LNCaP clone FGC (cell line): ENCODE results near the gene TK2.

Experiments used
- DNase-seq: peaks from one replicate; pipeline ENCODE4 v3.0.0-alpha.2; 2011; ENCODE audit warnings: low read depth
- H3K4me3 ChIP-seq: 2 replicates; pipeline ENCODE4 v1.5.1; 2011; ENCODE audit warnings: mild to moderate bottlenecking, low read depth, low read length, control low read depth
- TF ChIP-seq, protein P1 (sequence below): IDR thresholded peaks from 2 replicates; pipeline ENCODE4 v1.5.1; 2012; ENCODE audit warnings: mild to moderate bottlenecking; ENCODE audit not compliant: control insufficient read depth, insufficient read depth; ENCODE audit errors: extremely low read depth

TK2 gene

DNA sequence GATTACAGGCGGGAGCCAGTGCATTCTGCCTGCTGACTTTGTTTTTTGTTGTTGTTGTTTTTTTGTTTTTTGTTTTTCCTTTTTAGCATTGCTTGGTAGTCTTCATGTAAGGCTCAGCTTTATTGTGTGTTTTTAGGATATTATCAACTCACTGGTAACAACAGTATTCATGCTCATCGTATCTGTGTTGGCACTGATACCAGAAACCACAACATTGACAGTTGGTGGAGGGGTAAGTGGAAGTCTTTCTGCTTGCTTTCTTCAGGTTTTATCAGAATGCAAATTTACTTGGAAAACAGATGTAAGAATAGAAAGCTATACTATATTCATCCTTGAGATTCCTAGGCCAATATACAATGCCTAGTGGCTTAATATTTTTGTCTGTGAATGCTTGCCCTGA is 13.1 kb upstream of the TK2 start:
- no peak for DNase-seq
- no peak overlapping the region for H3K4me3 ChIP-seq
- TF ChIP-seq, protein P1, sequence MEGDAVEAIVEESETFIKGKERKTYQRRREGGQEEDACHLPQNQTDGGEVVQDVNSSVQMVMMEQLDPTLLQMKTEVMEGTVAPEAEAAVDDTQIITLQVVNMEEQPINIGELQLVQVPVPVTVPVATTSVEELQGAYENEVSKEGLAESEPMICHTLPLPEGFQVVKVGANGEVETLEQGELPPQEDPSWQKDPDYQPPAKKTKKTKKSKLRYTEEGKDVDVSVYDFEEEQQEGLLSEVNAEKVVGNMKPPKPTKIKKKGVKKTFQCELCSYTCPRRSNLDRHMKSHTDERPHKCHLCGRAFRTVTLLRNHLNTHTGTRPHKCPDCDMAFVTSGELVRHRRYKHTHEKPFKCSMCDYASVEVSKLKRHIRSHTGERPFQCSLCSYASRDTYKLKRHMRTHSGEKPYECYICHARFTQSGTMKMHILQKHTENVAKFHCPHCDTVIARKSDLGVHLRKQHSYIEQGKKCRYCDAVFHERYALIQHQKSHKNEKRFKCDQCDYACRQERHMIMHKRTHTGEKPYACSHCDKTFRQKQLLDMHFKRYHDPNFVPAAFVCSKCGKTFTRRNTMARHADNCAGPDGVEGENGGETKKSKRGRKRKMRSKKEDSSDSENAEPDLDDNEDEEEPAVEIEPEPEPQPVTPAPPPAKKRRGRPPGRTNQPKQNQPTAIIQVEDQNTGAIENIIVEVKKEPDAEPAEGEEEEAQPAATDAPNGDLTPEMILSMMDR: no peak

DNA sequence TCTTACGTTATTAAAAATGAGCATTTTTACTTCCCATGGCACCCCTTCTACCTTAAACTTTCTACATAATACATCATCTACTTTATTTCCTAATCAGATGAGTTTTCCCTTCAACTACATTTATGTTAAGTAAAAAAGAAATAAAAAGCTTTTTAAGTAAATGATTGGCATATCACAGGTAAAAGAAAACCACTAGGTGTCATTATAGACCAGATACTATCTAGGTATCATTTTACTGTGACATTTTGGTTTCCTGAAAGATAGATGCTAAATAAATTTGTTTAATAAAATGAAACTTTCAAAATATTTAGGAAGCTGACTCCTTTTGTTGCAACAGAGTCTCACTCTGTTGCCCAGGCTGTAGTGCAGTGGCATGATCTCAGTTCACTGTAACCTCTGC is 12.5 kb upstream of the TK2 start:
- TF ChIP-seq, protein P1: no peak
- no peak for DNase-seq

DNA sequence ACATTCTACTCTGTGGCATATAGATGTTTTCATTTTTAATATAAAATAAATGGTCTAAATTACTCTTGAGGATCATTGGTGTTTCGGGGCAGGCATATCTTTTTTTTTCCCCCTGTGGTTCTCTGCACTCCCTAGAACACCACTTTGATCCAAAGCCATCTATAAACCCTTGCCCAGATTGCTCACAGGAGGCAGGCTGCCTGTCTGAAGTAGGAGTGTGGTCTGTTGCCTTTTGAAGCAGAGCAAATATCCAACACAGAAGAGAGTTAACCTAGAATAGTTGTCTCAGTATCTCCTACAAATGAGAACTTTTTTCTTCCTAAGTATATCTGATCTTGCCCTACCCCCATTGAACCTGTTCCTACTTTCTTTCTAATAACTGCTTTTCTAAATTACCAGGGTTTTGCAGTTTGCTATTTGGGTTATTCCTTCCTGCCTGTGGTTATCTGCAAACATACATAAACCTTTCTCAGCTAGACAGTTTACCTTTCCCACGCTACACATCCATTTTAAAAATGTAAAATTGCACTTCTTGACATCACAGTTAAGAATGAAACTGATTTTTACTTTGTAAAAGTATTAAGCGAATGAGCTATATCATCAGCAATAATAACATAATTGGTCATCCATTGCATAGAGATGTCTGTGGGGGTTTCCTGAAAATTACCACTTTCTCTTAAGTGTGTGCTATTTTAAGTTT is 11.6 kb upstream of the TK2 start:
- no peak overlapping the region for H3K4me3 ChIP-seq
- DNase-seq: no peak
- TF ChIP-seq, protein P1: no peak

More for the DNA sequence above, 12.5 kb upstream of the TK2 start:
- H3K4me3 ChIP-seq: no peak overlapping the region

DNA sequence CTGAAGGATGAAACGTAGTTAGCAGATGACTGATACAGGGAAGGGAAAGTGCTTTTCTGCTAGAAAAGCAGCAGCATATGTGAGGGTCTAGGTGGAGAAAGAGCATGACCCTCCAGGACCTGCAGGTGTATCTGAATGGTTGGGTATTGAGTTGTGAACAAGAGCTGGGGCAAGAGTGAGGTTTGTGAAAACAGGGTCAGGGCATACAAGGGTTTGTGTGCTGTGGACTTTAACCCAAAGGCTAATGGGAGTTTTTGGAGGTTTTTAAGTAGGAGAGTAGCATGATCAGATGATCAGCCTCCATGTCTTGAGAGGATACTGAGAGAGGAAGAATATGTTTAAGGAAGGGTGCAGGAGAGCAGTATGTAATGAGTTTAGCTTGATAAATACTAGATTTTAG is 10.2 kb upstream of the TK2 start:
- no peak overlapping the region for H3K4me3 ChIP-seq
- TF ChIP-seq, protein P1: no peak
- DNase-seq: no peak

DNA sequence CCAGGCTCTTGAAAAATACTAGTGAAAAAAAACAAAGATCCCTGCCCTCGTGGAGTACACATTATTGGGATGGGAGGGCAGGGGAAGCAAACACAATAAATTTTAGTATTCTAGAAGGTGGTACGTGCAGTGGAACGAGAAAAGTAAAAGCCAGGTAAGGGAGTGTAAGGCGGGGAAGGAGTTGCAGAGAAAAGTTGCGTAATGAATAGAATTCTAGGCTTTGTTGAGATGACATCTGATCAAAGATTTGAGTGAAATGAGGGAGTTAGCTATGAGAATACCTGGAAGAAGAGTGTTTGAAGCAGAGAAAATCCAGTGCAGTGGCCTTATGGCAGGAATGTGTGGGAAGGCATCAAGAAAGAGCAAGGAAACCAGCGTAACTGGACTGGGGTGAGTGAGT is 4.6 kb upstream of the TK2 start:
- no peak for DNase-seq
- TF ChIP-seq, protein P1: no peak
- H3K4me3 ChIP-seq: no peak overlapping the region

DNA sequence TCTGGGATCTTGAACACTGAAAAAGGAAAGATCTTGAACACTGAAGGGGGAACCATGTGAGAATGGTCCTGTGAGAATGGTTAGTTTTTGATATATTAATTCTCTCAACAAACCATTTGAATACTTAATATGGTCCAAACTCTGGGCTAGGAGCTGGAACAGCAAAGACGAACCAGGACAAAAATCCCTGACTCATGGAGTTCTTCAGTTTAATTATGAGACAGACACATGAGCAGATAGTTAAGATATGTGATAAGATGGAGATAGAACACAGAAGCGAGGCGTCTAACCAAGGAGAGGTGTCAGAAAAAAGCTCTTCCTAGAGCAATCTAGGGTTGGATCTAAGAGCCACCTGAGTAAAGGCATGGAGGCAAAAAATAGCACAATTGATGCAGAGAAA is 4.1 kb upstream of the TK2 start:
- H3K4me3 ChIP-seq: no peak overlapping the region
- no peak for DNase-seq
- TF ChIP-seq, protein P1: no peak

DNA sequence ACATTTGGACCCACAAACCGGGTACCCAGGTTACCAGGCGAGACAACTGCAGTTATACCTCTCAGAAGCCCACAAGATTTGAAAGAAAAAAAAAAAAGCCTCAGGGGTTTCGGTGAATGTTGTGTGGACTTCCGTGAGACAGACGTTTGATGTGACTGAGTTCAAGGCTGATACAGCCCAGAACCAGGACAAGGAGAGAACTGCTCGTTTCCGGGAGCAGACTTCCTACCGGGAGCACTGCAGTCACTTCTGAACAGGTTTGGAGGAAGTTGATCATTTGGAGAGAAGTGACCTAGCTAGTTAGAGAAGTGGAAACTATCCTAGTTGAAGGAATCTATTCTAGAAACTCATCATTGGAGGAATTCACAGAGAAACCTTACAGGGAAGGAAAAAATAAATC is 3.3 kb upstream of the TK2 start:
- no peak for DNase-seq
- H3K4me3 ChIP-seq: peak overlapping the region; percentile 68
- TF ChIP-seq, protein P1: no peak
